Right ventricle myocardium inferior (tissue), 1 donor: ENCODE results near the gene ADAMTS7. TPM values are rescaled to one million over a fixed set of nuclear protein-coding genes. Genes with fewer than 3 reads are reported as not detected.
"Not testable (repeated sequence)": the region's sequence is repeated elsewhere in the genome, so short reads cannot be mapped to it uniquely, and the experiment has no call there.

Experiments
- ATAC-seq: fragments of 200-7000 bp; cut with Tn5 transposase; one replicate; pipeline ENCODE4 v1.9.1; 2020; ENCODE audit warnings: mild to moderate bottlenecking, moderate library complexity
- DNase-seq: peaks from one replicate; pipeline ENCODE4 v3.0.0; 2021; ENCODE audit errors: missing footprints
- intact Hi-C: fragments of 100-400 bp; cut with DNase I; formaldehyde crosslinking; loops from one replicate; pipeline ENCODE4 v1.11.0; 2022
- long read RNA-seq: library from polyadenylated mRNA; unstranded; transcript quantifications from one replicate; pipeline ENCODE4 v2.0.0, GENCODE V29; 2021
- total RNA-seq: library from RNA; stranded (reverse); fragmentation: NEBNext Ultra II Directional; extraction: Animal tissue kit (Norgen Biotek cat#: 25700); gene quantifications from one replicate; pipeline ENCODE4 v1.2.1, GENCODE V29; 2021
- donor health status: DM: no; HTN: yes; CAD: no; lungs with severe emphysema.

ADAMTS7 gene, protein sequence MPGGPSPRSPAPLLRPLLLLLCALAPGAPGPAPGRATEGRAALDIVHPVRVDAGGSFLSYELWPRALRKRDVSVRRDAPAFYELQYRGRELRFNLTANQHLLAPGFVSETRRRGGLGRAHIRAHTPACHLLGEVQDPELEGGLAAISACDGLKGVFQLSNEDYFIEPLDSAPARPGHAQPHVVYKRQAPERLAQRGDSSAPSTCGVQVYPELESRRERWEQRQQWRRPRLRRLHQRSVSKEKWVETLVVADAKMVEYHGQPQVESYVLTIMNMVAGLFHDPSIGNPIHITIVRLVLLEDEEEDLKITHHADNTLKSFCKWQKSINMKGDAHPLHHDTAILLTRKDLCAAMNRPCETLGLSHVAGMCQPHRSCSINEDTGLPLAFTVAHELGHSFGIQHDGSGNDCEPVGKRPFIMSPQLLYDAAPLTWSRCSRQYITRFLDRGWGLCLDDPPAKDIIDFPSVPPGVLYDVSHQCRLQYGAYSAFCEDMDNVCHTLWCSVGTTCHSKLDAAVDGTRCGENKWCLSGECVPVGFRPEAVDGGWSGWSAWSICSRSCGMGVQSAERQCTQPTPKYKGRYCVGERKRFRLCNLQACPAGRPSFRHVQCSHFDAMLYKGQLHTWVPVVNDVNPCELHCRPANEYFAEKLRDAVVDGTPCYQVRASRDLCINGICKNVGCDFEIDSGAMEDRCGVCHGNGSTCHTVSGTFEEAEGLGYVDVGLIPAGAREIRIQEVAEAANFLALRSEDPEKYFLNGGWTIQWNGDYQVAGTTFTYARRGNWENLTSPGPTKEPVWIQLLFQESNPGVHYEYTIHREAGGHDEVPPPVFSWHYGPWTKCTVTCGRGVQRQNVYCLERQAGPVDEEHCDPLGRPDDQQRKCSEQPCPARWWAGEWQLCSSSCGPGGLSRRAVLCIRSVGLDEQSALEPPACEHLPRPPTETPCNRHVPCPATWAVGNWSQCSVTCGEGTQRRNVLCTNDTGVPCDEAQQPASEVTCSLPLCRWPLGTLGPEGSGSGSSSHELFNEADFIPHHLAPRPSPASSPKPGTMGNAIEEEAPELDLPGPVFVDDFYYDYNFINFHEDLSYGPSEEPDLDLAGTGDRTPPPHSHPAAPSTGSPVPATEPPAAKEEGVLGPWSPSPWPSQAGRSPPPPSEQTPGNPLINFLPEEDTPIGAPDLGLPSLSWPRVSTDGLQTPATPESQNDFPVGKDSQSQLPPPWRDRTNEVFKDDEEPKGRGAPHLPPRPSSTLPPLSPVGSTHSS (N-terminal part only)
- 32.1 TPM for total RNA-seq
- long read RNA-seq, full-length matches to known transcripts, result 9 of 45 reads
- long read RNA-seq, partial matches to known transcripts, result 24 of 45 reads
- long read RNA-seq, other reads (novel, unspliced or antisense), result 12 of 45 reads

DNA sequence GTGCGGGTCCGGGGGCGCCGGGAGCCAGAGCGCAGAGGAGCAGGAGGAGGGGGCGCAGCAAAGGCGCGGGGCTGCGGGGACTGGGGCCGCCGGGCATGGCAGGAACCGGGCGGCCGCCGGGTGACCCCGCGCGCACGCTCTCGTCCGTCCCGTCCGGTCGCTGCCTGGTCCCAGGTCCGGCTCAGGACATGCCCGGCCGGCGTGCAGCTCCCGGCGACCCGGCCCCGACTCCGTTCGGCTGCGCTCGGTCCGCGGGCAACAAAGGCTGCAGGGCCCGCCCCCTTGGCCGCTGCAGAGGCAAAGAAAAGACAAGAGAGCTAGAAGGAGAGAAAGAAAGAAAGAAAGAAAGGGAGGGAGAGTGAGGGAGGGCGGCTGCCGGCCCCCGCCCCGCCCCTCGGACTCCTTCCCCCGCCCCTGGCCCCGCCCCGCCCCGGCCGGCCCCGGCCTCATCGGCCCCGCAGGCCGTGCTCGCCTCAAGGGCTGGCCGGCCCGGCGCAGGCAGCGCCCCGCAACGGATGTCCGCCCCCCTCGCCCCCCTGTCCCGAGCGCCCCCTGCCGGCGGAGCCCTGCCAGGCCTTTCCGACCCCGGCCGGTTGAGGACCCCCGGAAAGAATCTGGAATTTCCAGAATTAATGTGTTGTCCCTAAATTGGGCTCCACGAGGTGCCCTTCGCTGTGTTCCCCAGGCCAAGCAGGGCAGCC lies at the start of gene ADAMTS7:
Gene ADAMTS7, minus strand, starts transcription at position 341 of the 701 bp plus-strand sequence. Its CDS starts 244 bp downstream, at position 97.
- intact Hi-C loops, result loop anchor here (5.0 to 10.0 kb wide), 3 partner anchors 59 to 186 kb away; partner anchors contain the start of genes CHRNA3 and MORF4L1
- DNase-seq (peak; percentile 90), ATAC-seq (peak; percentile 87)

DNA sequence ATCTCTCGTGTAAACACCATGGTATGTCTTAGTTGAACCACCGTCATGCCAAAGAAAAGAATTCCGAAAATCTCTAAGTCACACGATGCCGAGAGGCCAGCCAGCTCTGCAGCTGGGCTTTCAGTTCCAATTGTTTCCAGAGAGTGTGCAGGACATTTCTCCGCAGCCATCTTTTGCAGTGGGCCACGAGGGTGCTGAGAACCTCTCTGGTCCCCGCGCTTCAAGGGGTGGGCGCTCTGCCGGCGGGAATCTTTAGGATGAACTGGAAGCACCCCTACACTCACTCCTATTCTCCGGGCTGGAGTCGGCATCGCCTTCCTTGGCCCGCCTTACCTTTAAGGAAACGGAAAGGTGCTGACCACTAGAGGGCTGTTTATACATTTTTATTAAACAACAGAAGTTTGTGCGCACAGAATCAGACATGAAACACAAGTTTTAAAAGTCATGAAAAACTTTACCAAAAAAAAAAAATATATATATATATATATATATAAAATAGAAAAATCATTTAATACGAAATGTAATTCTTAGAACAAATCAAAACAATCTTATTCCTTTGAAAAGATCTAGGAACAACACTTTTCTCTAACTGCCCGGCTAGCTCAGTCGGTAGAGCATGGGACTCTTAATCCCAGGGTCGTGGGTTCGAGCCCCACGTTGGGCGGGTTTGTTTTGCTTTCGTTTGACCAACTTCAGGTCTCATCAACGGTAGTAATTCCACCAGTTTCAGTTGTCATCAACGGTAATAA lies 48.9 kb upstream of the ADAMTS7 start:
- peak; percentile 79 for DNase-seq
- peak; percentile 92 for ATAC-seq
- intact Hi-C loops, result no loop called here

GRCh38 chr15:78855746-78856145 lies 44.5 kb upstream of the ADAMTS7 start:
- intact Hi-C loops, result no loop called here
- no peak for ATAC-seq
- no peak for DNase-seq

- intact Hi-C loops, result no loop called here
- ATAC-seq, result no peak
- no peak for DNase-seq
Observed at GRCh38 chr15:78854833-78855372, 43.6 kb upstream of the ADAMTS7 start.

GRCh38 chr15:78853500-78853899 lies 42.2 kb upstream of the ADAMTS7 start:
- ATAC-seq (no peak), DNase-seq (no peak)
- intact Hi-C loops, result no loop called here

- no peak for ATAC-seq
- no peak for DNase-seq
- intact Hi-C loops, result no loop called here
Observed at GRCh38 chr15:78850941-78851755, 39.9 kb upstream of the ADAMTS7 start.

GRCh38 chr15:78850352-78850751 lies 39.1 kb upstream of the ADAMTS7 start:
- intact Hi-C loops, result no loop called here
- ATAC-seq (no peak), DNase-seq (no peak)

- intact Hi-C loops, ATAC-seq, DNase-seq: not testable (repeated sequence)
Observed at GRCh38 chr15:78847387-78847906, 36.2 kb upstream of the ADAMTS7 start.

DNA sequence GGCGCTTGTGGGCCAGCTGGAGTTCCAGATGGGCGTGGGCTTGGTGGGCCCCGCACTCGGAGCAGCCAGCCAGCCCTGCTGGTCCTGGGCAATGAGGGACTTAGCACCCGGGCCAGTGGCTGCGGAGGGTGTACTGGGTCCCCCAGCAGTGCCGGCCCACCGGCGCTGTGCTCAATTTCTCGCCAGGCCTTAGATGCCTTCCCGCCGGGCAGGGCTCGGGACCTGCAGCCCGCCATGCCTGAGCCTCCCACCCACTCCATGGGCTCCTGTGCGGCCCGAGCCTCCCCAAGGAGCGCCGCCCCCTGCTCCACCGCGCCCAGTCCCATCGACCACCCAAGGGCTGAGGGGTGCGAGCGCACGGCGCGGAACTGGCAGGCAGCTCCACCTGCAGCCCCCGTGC lies 35.6 kb upstream of the ADAMTS7 start:
- intact Hi-C loops, ATAC-seq, DNase-seq: not testable (repeated sequence)

GRCh38 chr15:78842519-78842918 lies 31.3 kb upstream of the ADAMTS7 start:
- DNase-seq, result no peak
- no peak for ATAC-seq
- intact Hi-C loops, result no loop called here

DNA sequence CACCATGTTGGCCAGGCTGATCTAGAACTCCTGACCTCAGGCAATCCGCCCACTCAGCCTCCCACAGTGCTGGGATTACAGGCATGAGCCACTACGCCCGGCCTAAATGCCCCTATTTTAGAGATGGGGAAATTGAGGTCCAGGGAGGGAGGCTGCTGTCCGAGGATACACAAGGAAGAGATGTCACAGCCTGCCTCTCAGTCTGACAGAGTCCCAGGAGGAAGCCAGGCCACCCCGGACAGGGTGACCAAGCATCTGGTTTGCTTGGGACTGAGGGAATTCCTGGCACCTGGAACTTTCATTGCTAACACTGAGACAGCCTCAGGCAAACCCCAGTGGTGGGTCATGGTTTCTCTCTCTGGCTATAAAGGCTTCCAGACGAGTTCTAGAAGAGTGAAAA lies 30.6 kb upstream of the ADAMTS7 start:
- ATAC-seq (no peak), DNase-seq (no peak)
- intact Hi-C loops, result no loop called here

DNA sequence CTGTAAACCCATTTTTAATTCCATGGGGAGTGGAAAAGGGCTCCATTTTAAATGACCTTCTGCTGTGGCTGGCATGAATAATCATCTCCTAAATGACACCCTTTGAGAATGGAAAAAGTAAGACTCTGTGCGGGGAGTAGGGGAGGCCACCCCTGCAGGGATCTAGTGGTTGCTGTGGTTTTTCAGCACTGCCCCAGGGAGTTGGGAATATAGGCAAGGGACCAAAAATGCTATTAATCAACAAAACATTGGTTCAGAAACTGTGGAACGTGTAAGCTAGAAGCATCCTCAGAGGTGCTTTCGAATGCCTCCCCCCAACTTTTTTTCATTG lies 30.1 kb upstream of the ADAMTS7 start:
- ATAC-seq (no peak), DNase-seq (no peak)
- intact Hi-C loops, result no loop called here

- intact Hi-C loops, result no loop called here
- ATAC-seq (no peak), DNase-seq (peak; percentile 76)
Observed at GRCh38 chr15:78840661-78841375, 29.6 kb upstream of the ADAMTS7 start.

DNA sequence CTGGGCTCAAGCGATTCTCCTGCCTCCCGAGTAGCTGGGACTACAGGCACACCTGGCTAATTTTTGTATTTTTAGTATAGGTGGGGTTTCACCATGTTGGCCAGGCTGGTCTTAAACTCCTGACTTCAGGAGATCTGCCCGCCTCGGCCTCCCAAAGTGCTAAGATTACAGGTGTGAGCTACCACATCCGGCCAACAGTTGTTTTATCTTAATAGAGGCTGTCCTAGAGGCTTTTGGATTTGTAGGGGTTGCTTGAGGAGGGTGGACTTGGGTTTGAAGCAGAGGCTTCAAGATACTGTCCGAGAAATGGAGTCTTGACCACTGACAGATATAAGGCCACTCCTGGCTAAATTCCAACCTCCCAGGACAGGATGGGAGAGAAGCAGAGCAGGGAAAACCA lies 27.9 kb upstream of the ADAMTS7 start:
- DNase-seq, intact Hi-C loops, ATAC-seq: not testable (repeated sequence)

DNA sequence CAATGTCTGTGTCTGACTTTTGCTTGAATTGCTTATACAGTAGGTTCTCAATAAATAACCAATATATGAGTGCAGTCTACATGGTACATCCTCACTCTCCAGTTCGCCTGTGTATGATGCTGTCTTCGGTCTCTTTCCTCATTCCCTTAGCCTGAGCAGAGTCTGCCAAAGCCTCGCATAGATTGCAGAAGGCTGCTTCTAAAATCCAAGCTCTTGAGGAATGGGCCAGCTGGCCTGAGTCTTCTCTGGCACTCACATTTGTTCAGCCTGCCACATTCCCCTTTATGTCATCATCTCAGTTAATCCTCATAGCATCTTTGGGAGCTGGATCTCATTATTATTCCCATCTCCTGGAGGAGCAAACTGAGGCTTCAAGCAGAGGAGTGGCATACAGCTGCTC lies 27.2 kb upstream of the ADAMTS7 start:
- intact Hi-C loops, result no loop called here
- ATAC-seq (no peak), DNase-seq (no peak)

DNA sequence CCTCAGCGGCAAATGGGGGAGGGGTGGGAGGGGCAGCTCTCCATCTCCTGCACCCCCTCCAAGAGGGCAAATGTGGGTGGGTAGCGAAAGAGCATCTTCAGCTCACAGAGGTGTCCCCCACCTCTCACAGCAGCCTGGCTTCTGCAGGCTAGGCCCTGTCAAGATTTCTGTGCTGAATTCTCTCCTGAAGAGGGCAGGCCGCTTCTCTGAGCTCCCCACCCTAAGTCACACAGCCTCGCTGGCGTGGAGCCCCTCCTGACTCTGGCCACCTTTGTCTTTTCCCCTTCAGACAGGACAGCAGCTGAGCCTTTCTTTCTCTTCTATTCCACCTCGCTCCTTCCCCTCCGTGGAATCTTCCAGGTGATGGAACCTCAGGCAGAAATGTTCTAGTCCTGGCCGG lies 26.3 kb upstream of the ADAMTS7 start:
- ATAC-seq (no peak), DNase-seq (no peak)
- intact Hi-C loops, result no loop called here
